IPS-20b (cell line): ENCODE measurements around the gene LRIG2.
"Not testable (repeated sequence)": the region's sequence is repeated elsewhere in the genome, so short reads cannot be mapped to it uniquely, and the experiment has no call there.

Experiments
- H3K27ac ChIP-seq: one replicate; pipeline ENCODE4 v1.5.1; 2013; ENCODE audit warnings: low read length
- H3K27me3 ChIP-seq: 2 replicates; pipeline ENCODE4 v1.6.1; 2013; ENCODE audit warnings: mild to moderate bottlenecking, low read length, inconsistent platforms; ENCODE audit not compliant: insufficient read depth
- H3K36me3 ChIP-seq: 2 replicates; pipeline ENCODE4 v1.6.1; 2013; ENCODE audit warnings: low read depth, mild to moderate bottlenecking, inconsistent platforms, low read length, moderate library complexity; ENCODE audit not compliant: insufficient read depth
- H3K4me1 ChIP-seq: 2 replicates; pipeline ENCODE4 v1.6.1; 2013; ENCODE audit warnings: mild to moderate bottlenecking, control low read depth, inconsistent platforms, low read length, moderate library complexity; ENCODE audit not compliant: insufficient read depth
- H3K4me3 ChIP-seq: 2 replicates; pipeline ENCODE4 v1.5.1; 2013; ENCODE audit warnings: mild to moderate bottlenecking, low read length, inconsistent platforms
- H3K9ac ChIP-seq: 2 replicates; pipeline ENCODE4 v1.6.1; 2013; ENCODE audit warnings: low read depth, mild to moderate bottlenecking, inconsistent platforms, low read length, moderate library complexity
- H3K9me3 ChIP-seq: 2 replicates; pipeline ENCODE4 v1.6.1; 2013; ENCODE audit warnings: mild to moderate bottlenecking, low read depth, low read length, inconsistent platforms; ENCODE audit not compliant: insufficient read depth

The LRIG2 gene

GRCh38 chr1:113072141-113072756 lies 749 bp upstream of the LRIG2 start:
- Histone ChIP-seq H3K9ac (peak overlapping the region; percentile 91; the same call in 1 of the 2 replicates), H3K4me3 (peak overlapping the region; percentile 92), H3K27me3 (no peaks in the 10 kb centered on the region), H3K36me3 (peaks cover 13% of the 10 kb centered on the region), H3K27ac (no peak overlapping the region), H3K9me3 (no peaks in the 10 kb centered on the region), H3K4me1 (peaks cover 9% of the 10 kb centered on the region; the same call in 1 of the 2 replicates)

GRCh38 chr1:113073479-113073950 lies 517 bp downstream of the LRIG2 start:
- peaks cover 9% of the 10 kb centered on the region; the same call in 1 of the 2 replicates for H3K4me1 ChIP-seq
- peak overlapping the region; percentile 91 for H3K9ac ChIP-seq
- no peaks in the 10 kb centered on the region for H3K27me3 ChIP-seq
- peak overlapping the region; percentile 71 for H3K27ac ChIP-seq
- peak overlapping the region; percentile 92 for H3K4me3 ChIP-seq
- peaks cover 23% of the 10 kb centered on the region for H3K36me3 ChIP-seq
- H3K9me3 ChIP-seq, result no peaks in the 10 kb centered on the region

DNA sequence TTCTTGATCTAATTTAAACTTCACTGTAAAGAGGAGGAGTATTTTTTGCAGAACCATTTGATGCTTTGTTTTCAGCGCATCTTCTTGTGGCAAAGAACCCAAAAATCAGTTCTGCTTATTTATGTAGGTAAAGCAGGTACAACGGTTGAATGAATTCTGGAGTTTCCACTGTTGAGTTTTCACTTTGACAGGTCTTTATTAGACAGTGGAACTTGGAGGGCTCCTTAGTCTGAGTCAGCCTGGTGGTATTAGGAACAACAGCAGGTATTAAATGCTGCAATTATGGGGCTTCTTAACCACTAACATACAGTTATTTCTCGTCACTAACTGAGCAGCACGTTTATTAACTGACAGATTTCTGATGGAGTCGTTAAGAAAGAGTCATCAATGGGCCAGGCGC lies 1.2 kb downstream of the LRIG2 start:
- peak overlapping the region; percentile 91 for H3K9ac ChIP-seq
- peak overlapping the region; percentile 92 for H3K4me3 ChIP-seq

GRCh38 chr1:113077978-113078377 lies 5.0 kb downstream of the LRIG2 start:
- H3K36me3 ChIP-seq, result peaks cover 50% of the 10 kb centered on the region
- not testable (repeated sequence) for H3K4me1 ChIP-seq

More for the DNA sequence above, 1.2 kb downstream of the LRIG2 start:
- H3K4me1 ChIP-seq, result peaks cover 9% of the 10 kb centered on the region; the same call in 1 of the 2 replicates
- H3K36me3 ChIP-seq, result peaks cover 30% of the 10 kb centered on the region
- H3K9me3 ChIP-seq, result no peaks in the 10 kb centered on the region
- H3K27ac ChIP-seq, result no peak overlapping the region
- H3K27me3 ChIP-seq, result no peaks in the 10 kb centered on the region

DNA sequence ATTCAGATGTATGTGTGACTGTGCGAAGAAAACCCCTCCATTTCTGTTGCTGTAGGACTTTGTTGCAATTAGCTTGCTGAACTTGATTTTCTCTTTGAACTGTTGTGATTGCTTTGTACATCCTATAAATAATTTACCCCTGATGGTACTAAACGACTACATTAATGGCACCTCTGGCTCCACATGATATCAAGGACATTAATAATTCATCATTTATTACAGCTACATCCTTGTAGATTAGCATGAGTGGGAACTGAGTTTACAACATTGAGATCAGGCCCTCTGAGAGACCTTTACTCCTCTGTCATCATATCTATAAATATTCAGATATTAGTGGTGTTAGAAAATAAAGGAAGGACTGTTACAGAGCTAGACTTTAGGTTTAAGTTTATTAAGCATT lies 13.5 kb downstream of the LRIG2 start:
- Histone ChIP-seq H3K4me3 (no peak overlapping the region), H3K9ac (no peak overlapping the region), H3K36me3 (peaks cover 43% of the 10 kb centered on the region), H3K27me3 (no peaks in the 10 kb centered on the region), H3K4me1 (no peaks in the 10 kb centered on the region), H3K9me3 (no peaks in the 10 kb centered on the region), H3K27ac (no peak overlapping the region)

More at GRCh38 chr1:113077978-113078377, 5.0 kb downstream of the LRIG2 start:
- not testable (repeated sequence) for H3K4me3 ChIP-seq, H3K9ac ChIP-seq, H3K9me3 ChIP-seq, H3K27ac ChIP-seq, H3K27me3 ChIP-seq

GRCh38 chr1:113088972-113089371 lies 16.0 kb downstream of the LRIG2 start:
- H3K36me3 ChIP-seq, result peaks cover 57% of the 10 kb centered on the region
- no peaks in the 10 kb centered on the region for H3K9me3 ChIP-seq
- no peaks in the 10 kb centered on the region for H3K4me1 ChIP-seq
- no peaks in the 10 kb centered on the region for H3K27me3 ChIP-seq
- H3K4me3 ChIP-seq, result no peak overlapping the region
- no peak overlapping the region for H3K27ac ChIP-seq
- H3K9ac ChIP-seq, result no peak overlapping the region

- Histone ChIP-seq H3K9ac (no peak overlapping the region), H3K27ac (no peak overlapping the region), H3K9me3 (no peaks in the 10 kb centered on the region), H3K4me3 (no peak overlapping the region), H3K27me3 (no peaks in the 10 kb centered on the region), H3K4me1 (no peaks in the 10 kb centered on the region), H3K36me3 (peaks cover 59% of the 10 kb centered on the region)
These were observed 17.1 kb downstream of the LRIG2 start for GRCh38 chr1:113090051-113090450.

- H3K4me1 ChIP-seq, result no peaks in the 10 kb centered on the region
- no peak overlapping the region for H3K9ac ChIP-seq
- peaks cover 66% of the 10 kb centered on the region for H3K36me3 ChIP-seq
- no peaks in the 10 kb centered on the region for H3K27me3 ChIP-seq
- H3K4me3 ChIP-seq, result no peak overlapping the region
- H3K9me3 ChIP-seq, result no peaks in the 10 kb centered on the region
- no peak overlapping the region for H3K27ac ChIP-seq
These were observed 19.1 kb downstream of the LRIG2 start for GRCh38 chr1:113091988-113092594.

GRCh38 chr1:113094506-113094905 lies 21.5 kb downstream of the LRIG2 start:
- Histone ChIP-seq H3K27me3 (no peaks in the 10 kb centered on the region), H3K9ac (no peak overlapping the region), H3K36me3 (peaks cover 81% of the 10 kb centered on the region), H3K27ac (no peak overlapping the region), H3K9me3 (no peaks in the 10 kb centered on the region), H3K4me1 (no peaks in the 10 kb centered on the region), H3K4me3 (no peak overlapping the region)

DNA sequence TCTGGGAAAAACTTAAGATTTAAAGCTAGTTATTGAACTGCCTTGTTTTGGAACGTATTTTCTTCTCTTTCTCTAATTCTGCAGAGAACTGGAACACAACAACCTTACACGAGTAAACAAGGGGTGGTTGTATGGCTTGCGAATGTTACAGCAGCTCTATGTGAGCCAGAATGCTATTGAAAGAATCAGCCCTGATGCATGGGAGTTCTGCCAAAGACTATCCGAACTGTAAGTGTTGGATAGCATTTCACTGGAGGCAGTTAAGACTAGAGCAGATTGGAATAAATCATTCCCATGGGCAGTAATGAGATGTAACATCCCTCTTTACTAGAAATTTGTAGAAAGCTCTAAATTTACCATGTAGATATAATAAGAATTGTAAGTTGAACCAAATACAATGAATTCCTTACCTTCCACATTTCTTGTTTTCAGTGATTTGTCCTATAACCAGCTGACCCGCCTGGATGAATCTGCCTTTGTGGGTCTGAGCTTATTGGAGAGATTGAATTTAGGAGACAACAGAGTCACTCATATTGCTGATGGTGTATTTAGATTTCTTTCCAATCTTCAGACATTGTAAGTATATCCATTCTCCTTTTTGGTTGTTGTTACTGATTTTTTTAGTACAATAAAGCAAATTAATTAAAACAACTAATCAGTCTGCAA lies 22.9 kb downstream of the LRIG2 start:
- H3K27me3 ChIP-seq, result no peaks in the 10 kb centered on the region
- no peak overlapping the region for H3K4me3 ChIP-seq
- peaks cover 91% of the 10 kb centered on the region for H3K36me3 ChIP-seq
- H3K4me1 ChIP-seq, result no peaks in the 10 kb centered on the region
- no peak overlapping the region for H3K27ac ChIP-seq
- no peak overlapping the region for H3K9ac ChIP-seq
- no peaks in the 10 kb centered on the region for H3K9me3 ChIP-seq

GRCh38 chr1:113096493-113096892 lies 23.5 kb downstream of the LRIG2 start:
- Histone ChIP-seq H3K9me3 (no peaks in the 10 kb centered on the region), H3K4me3 (no peak overlapping the region), H3K27me3 (no peaks in the 10 kb centered on the region), H3K9ac (no peak overlapping the region), H3K36me3 (peaks cover 92% of the 10 kb centered on the region), H3K27ac (no peak overlapping the region), H3K4me1 (no peaks in the 10 kb centered on the region)

DNA sequence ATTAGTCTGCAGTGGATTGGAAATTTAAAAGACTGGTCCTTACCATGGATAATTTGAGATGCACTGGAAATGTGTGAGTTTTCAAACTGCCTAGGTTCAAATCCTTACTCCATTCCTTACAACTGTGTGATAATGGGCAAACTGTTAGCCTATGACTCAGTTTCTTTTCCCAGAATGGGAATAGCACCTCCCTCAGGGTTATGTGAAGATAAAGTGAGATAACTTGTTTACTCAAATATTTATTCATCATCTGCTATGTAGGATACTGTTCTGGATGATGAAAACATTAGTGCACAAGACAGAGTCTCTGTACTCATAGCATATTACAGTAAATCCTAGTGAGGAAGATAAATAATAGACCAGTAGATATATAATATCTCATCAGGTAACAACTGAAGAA lies 28.6 kb downstream of the LRIG2 start:
- Histone ChIP-seq H3K9ac (no peak overlapping the region), H3K36me3 (peaks cover 95% of the 10 kb centered on the region), H3K27ac (no peak overlapping the region), H3K27me3 (no peaks in the 10 kb centered on the region), H3K4me3 (no peak overlapping the region), H3K9me3 (no peaks in the 10 kb centered on the region), H3K4me1 (no peaks in the 10 kb centered on the region)
